T-helper 1 cell treated with Interleukin-12 subunit alpha and Interleukin-12 subunit beta and Interleukin-4 antibody, amounts not matched to agents 30 ng/mL and 1 ng/mL, for 36 hours (primary cell): ENCODE data around the gene DAZAP1. TPM values are rescaled to one million over a fixed set of nuclear protein-coding genes. Genes with fewer than 3 reads are reported as not detected.

Experiments used
- intact Hi-C: fragments of 100-400 bp; cut with micrococcal nuclease; formaldehyde crosslinking; loops from one replicate; pipeline ENCODE4 v1.15.1; 2024
- total RNA-seq: library from RNA; stranded (reverse); gene quantifications from 2 replicates; pipeline ENCODE4 v1.2.3, GENCODE V29; 2022

The DAZAP1 gene
- total RNA-seq, 1 donor from 2014 or later = 211 TPM

GRCh38 chr19:1453525-1454364 lies 46.4 kb downstream of the DAZAP1 start:
- intact Hi-C loops = no loop called here

- intact Hi-C loops = no loop called here
These were observed 47.6 kb downstream of the DAZAP1 start for GRCh38 chr19:1455002-1455335.

- intact Hi-C loops = no loop called here
These were observed 48.1 kb downstream of the DAZAP1 start for GRCh38 chr19:1455336-1456120.

- intact Hi-C loops = no loop called here
These were observed 48.9 kb downstream of the DAZAP1 start for GRCh38 chr19:1456121-1456900.

- intact Hi-C loops = no loop called here
These were observed 49.8 kb downstream of the DAZAP1 start for GRCh38 chr19:1457031-1457739.

GRCh38 chr19:1457892-1458291 lies 50.5 kb downstream of the DAZAP1 start:
- intact Hi-C loops = no loop called here

- intact Hi-C loops = no loop called here
These were observed 52.1 kb downstream of the DAZAP1 start for GRCh38 chr19:1459479-1459878.

GRCh38 chr19:1460033-1460995 lies 52.9 kb downstream of the DAZAP1 start:
- intact Hi-C loops = no loop called here

GRCh38 chr19:1461862-1462261 lies 54.5 kb downstream of the DAZAP1 start:
- intact Hi-C loops = no loop called here

GRCh38 chr19:1465191-1466016 lies 58.0 kb downstream of the DAZAP1 start:
- intact Hi-C loops = no loop called here

- intact Hi-C loops = no loop called here
These were observed 58.7 kb downstream of the DAZAP1 start for GRCh38 chr19:1466018-1466460.

GRCh38 chr19:1466461-1467214 lies 59.3 kb downstream of the DAZAP1 start:
- intact Hi-C loops = no loop called here

- intact Hi-C loops = no loop called here
These were observed 59.8 kb downstream of the DAZAP1 start for GRCh38 chr19:1467215-1467489.

- intact Hi-C loops = loop anchor here (2.0 kb wide), 1 partner anchor 293 kb away; no protein-coding TSS in a partner anchor
These were observed 60.3 kb downstream of the DAZAP1 start for GRCh38 chr19:1467490-1468273.

- intact Hi-C loops = loop anchor here (2.0 kb wide), 1 partner anchor 292 kb away; no protein-coding TSS in a partner anchor
These were observed 61.0 kb downstream of the DAZAP1 start for GRCh38 chr19:1468274-1468820.

GRCh38 chr19:1468821-1469254 lies 61.5 kb downstream of the DAZAP1 start:
- intact Hi-C loops = loop anchor here (2.0 kb wide), 1 partner anchor 292 kb away; no protein-coding TSS in a partner anchor
